Esophagus squamous epithelium (tissue), 4 donors: ENCODE results near the gene PANK1.

ENCODE experiments used
- CTCF ChIP-seq, 6 experiments: fragments of 450-650 bp in 4 of 6; fragments of 200-600 bp in 2 of 6; sonication (generic) in 2 of 6; IDR thresholded peaks; one replicate each; pipeline ENCODE4 v1.5.1; 2016 to 2019; ENCODE audit warnings: antibody characterized with exemption in 6 of 6, mild to moderate bottlenecking in 4 of 6, moderate library complexity in 4 of 6
- POLR2A ChIP-seq, 4 donors: fragments of 450-650 bp; IDR thresholded peaks; one replicate each; pipeline ENCODE4 v1.6.1; 2017; ENCODE audit warnings: antibody characterized with exemption in 4 of 4, mild to moderate bottlenecking in 4 of 4, moderate library complexity in 3 of 4

GRCh38 chr10:89553064-89553734, 91.8 kb downstream of the PANK1 start:
- TF ChIP-seq POLR2A (IDR thresholded peaks at IDR 0.05) (no peak), CTCF (IDR thresholded peaks at IDR 0.05) (no peak)
